Osteoblast (primary cell): ENCODE data around the gene KRTAP5-5. TPM values are rescaled to one million over a fixed set of nuclear protein-coding genes. Genes with fewer than 3 reads are reported as not detected.

Experiments used
- DNase-seq: peaks from one replicate; pipeline ENCODE4 v3.0.0; 2011; ENCODE audit warnings: low spot score, mixed read lengths; ENCODE audit not compliant: insufficient read length; ENCODE audit errors: missing footprints
- H2AFZ ChIP-seq: 2 replicates; pipeline ENCODE4 v1.6.0; 2011; ENCODE audit warnings: mild to moderate bottlenecking, low read length
- H3K27ac ChIP-seq: 2 replicates; pipeline ENCODE4 v1.5.1; 2011; ENCODE audit warnings: mild to moderate bottlenecking, low read depth, low read length, moderate library complexity
- H3K27me3 ChIP-seq: 2 replicates; pipeline ENCODE4 v1.6.0; 2012; ENCODE audit warnings: mild to moderate bottlenecking, control low read depth, inconsistent platforms, low read length, moderate library complexity; ENCODE audit not compliant: insufficient read depth
- H3K36me3 ChIP-seq: 2 replicates; pipeline ENCODE4 v1.5.1; 2011; ENCODE audit warnings: mild to moderate bottlenecking, low read length, control low read depth, moderate library complexity; ENCODE audit not compliant: insufficient read depth
- H3K4me1 ChIP-seq: 2 replicates; pipeline ENCODE4 v1.5.1; 2011; ENCODE audit warnings: mild to moderate bottlenecking, low read length, control low read depth, moderate library complexity; ENCODE audit not compliant: insufficient read depth
- H3K4me2 ChIP-seq: 2 replicates; pipeline ENCODE4 v1.6.0; 2011; ENCODE audit warnings: mild to moderate bottlenecking, low read length; ENCODE audit not compliant: insufficient read depth
- H3K4me3 ChIP-seq: fragments of 200-600 bp; sonication (generic); 3 replicates; pipeline ENCODE4 v1.5.1; 2012; ENCODE audit warnings: mild to moderate bottlenecking, low read length, inconsistent platforms; ENCODE audit not compliant: insufficient read depth
- H3K79me2 ChIP-seq: 2 replicates; pipeline ENCODE4 v1.6.0; 2012; ENCODE audit warnings: mild to moderate bottlenecking, low read length, control low read depth, inconsistent platforms; ENCODE audit not compliant: insufficient read depth
- H3K9me3 ChIP-seq: 2 replicates; pipeline ENCODE4 v1.5.1; 2011; ENCODE audit warnings: low read depth, low read length, control low read depth
- H4K20me1 ChIP-seq: 2 replicates; pipeline ENCODE4 v1.6.0; 2012; ENCODE audit warnings: mild to moderate bottlenecking, low read length, control low read depth; ENCODE audit not compliant: insufficient read depth
- CTCF ChIP-seq: IDR thresholded peaks from 2 replicates; pipeline ENCODE4 v1.5.1; 2011; ENCODE audit warnings: mild to moderate bottlenecking, low read depth, low read length, moderate library complexity; ENCODE audit errors: extremely low read depth
- total RNA-seq: library from RNA; depleted of rRNA; stranded (reverse); fragments of >200 nt; gene quantifications from 2 replicates; pipeline ENCODE4 v1.2.3, GENCODE V29; 2012

Gene KRTAP5-5
- total RNA-seq, 1 donor, result not detected

GRCh38 chr11:1672613-1673350, 43.2 kb downstream of the KRTAP5-5 start:
- Histone ChIP-seq H3K27ac (no peak overlapping the region), H3K36me3 (no peaks in the 10 kb centered on the region), H2AFZ (no peak overlapping the region), H4K20me1 (no peaks in the 10 kb centered on the region), H3K9me3 (no peaks in the 10 kb centered on the region), H3K27me3 (peaks cover 76% of the 10 kb centered on the region), H3K4me2 (no peak overlapping the region), H3K79me2 (no peaks in the 10 kb centered on the region), H3K4me1 (no peaks in the 10 kb centered on the region), H3K4me3 (no peak overlapping the region)
- no peak for TF ChIP-seq CTCF
- no peak for DNase-seq

GRCh38 chr11:1673446-1674172, 44.0 kb downstream of the KRTAP5-5 start:
- no peaks in the 10 kb centered on the region for H3K9me3 ChIP-seq
- H3K4me2 ChIP-seq, result no peak overlapping the region
- H4K20me1 ChIP-seq, result no peaks in the 10 kb centered on the region
- H2AFZ ChIP-seq, result no peak overlapping the region
- no peak overlapping the region for H3K4me3 ChIP-seq
- H3K27me3 ChIP-seq, result peaks cover 73% of the 10 kb centered on the region
- no peaks in the 10 kb centered on the region for H3K79me2 ChIP-seq
- H3K36me3 ChIP-seq, result no peaks in the 10 kb centered on the region
- H3K4me1 ChIP-seq, result no peaks in the 10 kb centered on the region
- H3K27ac ChIP-seq, result no peak overlapping the region
- no peak for DNase-seq
- no peak for TF ChIP-seq CTCF

GRCh38 chr11:1674173-1675131, 44.9 kb downstream of the KRTAP5-5 start:
- Histone ChIP-seq H4K20me1 (no peaks in the 10 kb centered on the region), H3K9me3 (no peaks in the 10 kb centered on the region), H3K79me2 (no peaks in the 10 kb centered on the region), H3K27me3 (peaks cover 66% of the 10 kb centered on the region), H3K4me3 (no peak overlapping the region), H2AFZ (no peak overlapping the region), H3K4me2 (no peak overlapping the region), H3K27ac (no peak overlapping the region), H3K36me3 (no peaks in the 10 kb centered on the region), H3K4me1 (no peaks in the 10 kb centered on the region)
- no peak for TF ChIP-seq CTCF
- peak; percentile 47 for DNase-seq
